K562 (cell line): ENCODE measurements around the gene HFE. TPM values are rescaled to one million over a fixed set of nuclear protein-coding genes. Genes with fewer than 3 reads are reported as not detected.

Experiments used
- ARID1B ChIP-seq: fragments of 450-650 bp; IDR thresholded peaks from 2 replicates; pipeline ENCODE4 v1.6.1; 2016; ENCODE audit warnings: antibody characterized with exemption, mild to moderate bottlenecking, inconsistent platforms
- CHD7 ChIP-seq: fragments of 200-600 bp; sonication (generic); IDR thresholded peaks from one replicate; pipeline ENCODE4 v1.6.1; 2012; ENCODE audit warnings: mild to moderate bottlenecking, low read depth, low read length, inconsistent platforms
- JUND ChIP-seq, 2 experiments: IDR thresholded peaks; 2 replicates in 1 of 2; 3 replicates in 1 of 2; pipeline ENCODE4 v1.6.1; 2011; ENCODE audit warnings: borderline replicate concordance in 2 of 2, low read depth in 2 of 2, low read length in 2 of 2, improper control_type of control experiment in 1 of 2, missing biosample characterization in 1 of 2, missing genetic modification characterization in 1 of 2, missing genetic modification reagents in 1 of 2
- LARP7 ChIP-seq: fragments of 450-650 bp; IDR thresholded peaks from 2 replicates; pipeline ENCODE4 v1.6.1; 2016
- TRIM25 ChIP-seq: fragments of 450-650 bp; IDR thresholded peaks from 2 replicates; pipeline ENCODE4 v1.7.0; 2016; ENCODE audit warnings: borderline replicate concordance
- ZBTB11 ChIP-seq, 3 experiments: fragments of 200-800 bp in 1 of 3; fragments of 250-450 bp in 1 of 3; fragments of 450-650 bp in 1 of 3; sonication (Bioruptor Pico) in 1 of 3; sonication (Bioruptor generic) in 1 of 3; formaldehyde crosslinking in 1 of 3; IDR thresholded peaks; 2 replicates each; pipeline versions ENCODE4 v1.6.1 to v1.8.0; 2016 to 2022; ENCODE audit warnings: mild to moderate bottlenecking in 2 of 3, missing genetic modification characterization in 2 of 3, missing compliant biosample characterization in 1 of 3, moderate library complexity in 1 of 3
- polyA plus RNA-seq, 8 experiments: library from polyadenylated mRNA; depleted of rRNA in 4 of 8; stranded (reverse) in 5 of 8; unstranded in 3 of 8; fragments of >200 nt; fragmentation: Nextera tagmentation in 2 of 8; fragmentation: Illumina TruSeq in 1 of 8; extraction: Ambion mirVana in 2 of 8; extraction: Trizol in 1 of 8; gene quantifications; 2 replicates each; pipeline versions ENCODE4 v1.2.1 to v1.2.3, GENCODE V29; 2011 to 2014; ENCODE audit warnings: inconsistent platforms in 1 of 8, missing spikeins in 1 of 8
- total RNA-seq, 7 experiments: library from RNA; depleted of rRNA in 6 of 7; stranded (reverse); fragments of >200 nt in 6 of 7; fragmentation: Illumina TruSeq in 2 of 7; extraction: Trizol in 2 of 7; gene quantifications; 2 replicates each; pipeline versions ENCODE4 v1.2.1 to v1.2.3, GENCODE V29; 2011 to 2021; ENCODE audit warnings: low replicate concordance in 1 of 7
- TF ChIP-seq, protein P1 (sequence below): fragments of 450-650 bp; IDR thresholded peaks from 2 replicates; pipeline ENCODE4 v1.6.1; 2016

Gene HFE
- total and polyA plus RNA-seq, 9 of the 15 experiments (the other 6 are each of a cell fraction or from before 2014, with no cell fraction given): 0.14 to 1.2 (median 0.76) TPM

GRCh38 chr6:26103141-26103769 lies 16.0 kb downstream of the HFE start (continued):
- TF ChIP-seq TRIM25 (no peak), CHD7 (no peak), JUND (IDR thresholded peaks at IDR 0.05; ENCODE audit: borderline replicate concordance, low read depth, low read length) (peak; percentile 85), JUND (tag; IDR thresholded peaks at IDR 0.05; ENCODE audit: borderline replicate concordance, low read depth, low read length) (peak; percentile 85), LARP7 (no peak), ARID1B (peak; percentile 38; the same call in 1 of the 2 replicates), ZBTB11 (CRISPR knock-in tag; IDR thresholded peaks at IDR 0.05) (0 out of 6 replicates have a peak, but pooled peaks of 1 of the 3 experiments have one; percentile 29)
- TF ChIP-seq, protein P1, sequence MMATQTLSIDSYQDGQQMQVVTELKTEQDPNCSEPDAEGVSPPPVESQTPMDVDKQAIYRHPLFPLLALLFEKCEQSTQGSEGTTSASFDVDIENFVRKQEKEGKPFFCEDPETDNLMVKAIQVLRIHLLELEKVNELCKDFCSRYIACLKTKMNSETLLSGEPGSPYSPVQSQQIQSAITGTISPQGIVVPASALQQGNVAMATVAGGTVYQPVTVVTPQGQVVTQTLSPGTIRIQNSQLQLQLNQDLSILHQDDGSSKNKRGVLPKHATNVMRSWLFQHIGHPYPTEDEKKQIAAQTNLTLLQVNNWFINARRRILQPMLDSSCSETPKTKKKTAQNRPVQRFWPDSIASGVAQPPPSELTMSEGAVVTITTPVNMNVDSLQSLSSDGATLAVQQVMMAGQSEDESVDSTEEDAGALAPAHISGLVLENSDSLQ: peak; percentile 92; the same call in 1 of the 2 replicates
